Measurements from ENCODE around the gene AFAP1. TPM values are rescaled to one million over a fixed set of nuclear protein-coding genes. Genes with fewer than 3 reads are reported as not detected.
"Not testable (repeated sequence)": the region's sequence is repeated elsewhere in the genome, so short reads cannot be mapped to it uniquely, and the experiment has no call there.

Gene AFAP1
- total RNA-seq, 1 donor = under 0.01 TPM

GRCh38 chr4:7918981-7919380 lies 20.7 kb downstream of the AFAP1 start:
- no peak for DNase-seq (ENCODE audit: low read depth in 2 of 3, low spot score in 2 of 3)

- DNase-seq (ENCODE audit: low read depth in 2 of 3, low spot score in 2 of 3) = not testable (repeated sequence)
Measured at GRCh38 chr4:7918187-7918586, 21.5 kb downstream of the AFAP1 start.

GRCh38 chr4:7917669-7918068 lies 22.0 kb downstream of the AFAP1 start:
- no peak for DNase-seq (ENCODE audit: low read depth in 2 of 3, low spot score in 2 of 3)

GRCh38 chr4:7915875-7916242 lies 23.8 kb downstream of the AFAP1 start:
- DNase-seq (ENCODE audit: low read depth in 2 of 3, low spot score in 2 of 3) = no peak

- DNase-seq (ENCODE audit: low read depth in 2 of 3, low spot score in 2 of 3) = no peak
Measured at GRCh38 chr4:7912826-7913225, 26.8 kb downstream of the AFAP1 start.

- DNase-seq (ENCODE audit: low read depth in 2 of 3, low spot score in 2 of 3) = no peak
Measured at GRCh38 chr4:7910952-7911578, 28.6 kb downstream of the AFAP1 start.

GRCh38 chr4:7910263-7910896 lies 29.3 kb downstream of the AFAP1 start:
- DNase-seq (ENCODE audit: low read depth in 2 of 3, low spot score in 2 of 3) = no peak

- DNase-seq (ENCODE audit: low read depth in 2 of 3, low spot score in 2 of 3) = no peak
Measured at GRCh38 chr4:7909463-7910262, 30.0 kb downstream of the AFAP1 start.

GRCh38 chr4:7908668-7909067 lies 31.0 kb downstream of the AFAP1 start:
- DNase-seq (ENCODE audit: low read depth in 2 of 3, low spot score in 2 of 3) = no peak

GRCh38 chr4:7907142-7907541 lies 32.5 kb downstream of the AFAP1 start:
- no peak for DNase-seq (ENCODE audit: low read depth in 2 of 3, low spot score in 2 of 3)

GRCh38 chr4:7906171-7906701 lies 33.4 kb downstream of the AFAP1 start:
- no peak for DNase-seq (ENCODE audit: low read depth in 2 of 3, low spot score in 2 of 3)

- DNase-seq (ENCODE audit: low read depth in 2 of 3, low spot score in 2 of 3) = no peak
Measured at GRCh38 chr4:7904952-7905915, 34.4 kb downstream of the AFAP1 start.

- no peak for DNase-seq (ENCODE audit: low read depth in 2 of 3, low spot score in 2 of 3)
Measured at GRCh38 chr4:7903791-7904516, 35.7 kb downstream of the AFAP1 start.

GRCh38 chr4:7902826-7903225 lies 36.8 kb downstream of the AFAP1 start:
- no peak for DNase-seq (ENCODE audit: low read depth in 2 of 3, low spot score in 2 of 3)

- no peak for DNase-seq (ENCODE audit: low read depth in 2 of 3, low spot score in 2 of 3)
Measured at GRCh38 chr4:7902101-7902553, 37.5 kb downstream of the AFAP1 start.

GRCh38 chr4:7901311-7901885 lies 38.3 kb downstream of the AFAP1 start:
- DNase-seq (ENCODE audit: low read depth in 2 of 3, low spot score in 2 of 3) = no peak

GRCh38 chr4:7900334-7900909 lies 39.2 kb downstream of the AFAP1 start:
- DNase-seq (ENCODE audit: low read depth in 2 of 3, low spot score in 2 of 3) = no peak

GRCh38 chr4:7899184-7899869 lies 40.3 kb downstream of the AFAP1 start:
- DNase-seq (ENCODE audit: low read depth in 2 of 3, low spot score in 2 of 3) = no peak

Data from hematopoietic multipotent progenitor cell (in vitro differentiated cells).